ENCODE data around the gene KREMEN2. TPM values are rescaled to one million over a fixed set of nuclear protein-coding genes. Genes with fewer than 3 reads are reported as not detected.

KREMEN2 gene
- total RNA-seq, 2 donors from 2014 or later: 5.0 to 8.4 TPM

DNA sequence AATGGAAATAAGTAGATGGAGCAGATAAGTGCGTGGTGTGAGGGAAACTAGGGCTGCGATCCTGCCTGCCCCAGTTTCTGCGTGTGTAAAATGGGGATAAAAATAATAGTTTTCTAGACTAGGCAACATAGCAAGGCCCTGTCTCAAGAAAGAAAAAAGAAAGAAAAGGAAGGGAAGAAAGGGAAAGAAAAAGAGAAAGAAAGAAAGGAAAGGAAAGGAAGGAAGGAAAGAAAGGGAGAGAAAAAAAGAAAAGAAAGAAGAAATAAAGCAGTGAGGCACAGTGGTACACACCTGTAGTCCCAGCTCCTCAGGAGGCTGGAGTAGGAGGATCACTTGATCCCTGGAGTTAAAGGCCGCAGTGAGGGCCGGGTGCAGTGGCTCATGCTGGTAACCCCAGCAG lies 18.3 kb downstream of the KREMEN2 start:
- Mint-ChIP-seq H3K27me3 (ENCODE audit: insufficient read depth) (no peaks in the 10 kb centered on the region), H3K4me3 (peak overlapping the region; percentile 77), H3K36me3 (ENCODE audit: low read depth) (peaks cover 6% of the 10 kb centered on the region), H3K27ac (peak overlapping the region; percentile 93), H3K4me1 (peaks cover 25% of the 10 kb centered on the region), H3K9me3 (no peaks in the 10 kb centered on the region)
- Histone ChIP-seq H3K9ac (ENCODE audit: extremely low read depth, low read length, poor library complexity, severe bottlenecking) (no peak overlapping the region), H3K4me1 (ENCODE audit: control insufficient read depth, insufficient read depth, low read length) (peaks cover 3% of the 10 kb centered on the region), H3K4me3 (ENCODE audit: low read length) (no peak overlapping the region), H3K36me3 (ENCODE audit: control insufficient read depth, insufficient read depth, low read length) (peaks cover 7% of the 10 kb centered on the region), H3K9me3 (ENCODE audit: control insufficient read depth, low read length) (no peaks in the 10 kb centered on the region), H3K27me3 (ENCODE audit: control insufficient read depth, insufficient read depth, low read length, poor library complexity, severe bottlenecking) (no peaks in the 10 kb centered on the region), H3K27ac (ENCODE audit: low read depth, low read length) (no peak overlapping the region)
- 73 to 86% methylated on average over 5 of the region's 5 CpGs for WGBS, 2 experiments (ENCODE audit: insufficient coverage in 1 of 2, insufficient read length in 1 of 2)
- TF ChIP-seq, protein P1, sequence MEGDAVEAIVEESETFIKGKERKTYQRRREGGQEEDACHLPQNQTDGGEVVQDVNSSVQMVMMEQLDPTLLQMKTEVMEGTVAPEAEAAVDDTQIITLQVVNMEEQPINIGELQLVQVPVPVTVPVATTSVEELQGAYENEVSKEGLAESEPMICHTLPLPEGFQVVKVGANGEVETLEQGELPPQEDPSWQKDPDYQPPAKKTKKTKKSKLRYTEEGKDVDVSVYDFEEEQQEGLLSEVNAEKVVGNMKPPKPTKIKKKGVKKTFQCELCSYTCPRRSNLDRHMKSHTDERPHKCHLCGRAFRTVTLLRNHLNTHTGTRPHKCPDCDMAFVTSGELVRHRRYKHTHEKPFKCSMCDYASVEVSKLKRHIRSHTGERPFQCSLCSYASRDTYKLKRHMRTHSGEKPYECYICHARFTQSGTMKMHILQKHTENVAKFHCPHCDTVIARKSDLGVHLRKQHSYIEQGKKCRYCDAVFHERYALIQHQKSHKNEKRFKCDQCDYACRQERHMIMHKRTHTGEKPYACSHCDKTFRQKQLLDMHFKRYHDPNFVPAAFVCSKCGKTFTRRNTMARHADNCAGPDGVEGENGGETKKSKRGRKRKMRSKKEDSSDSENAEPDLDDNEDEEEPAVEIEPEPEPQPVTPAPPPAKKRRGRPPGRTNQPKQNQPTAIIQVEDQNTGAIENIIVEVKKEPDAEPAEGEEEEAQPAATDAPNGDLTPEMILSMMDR (conservative IDR thresholded peaks at IDR 0.05): no peak
- DNase-seq: no peak

DNA sequence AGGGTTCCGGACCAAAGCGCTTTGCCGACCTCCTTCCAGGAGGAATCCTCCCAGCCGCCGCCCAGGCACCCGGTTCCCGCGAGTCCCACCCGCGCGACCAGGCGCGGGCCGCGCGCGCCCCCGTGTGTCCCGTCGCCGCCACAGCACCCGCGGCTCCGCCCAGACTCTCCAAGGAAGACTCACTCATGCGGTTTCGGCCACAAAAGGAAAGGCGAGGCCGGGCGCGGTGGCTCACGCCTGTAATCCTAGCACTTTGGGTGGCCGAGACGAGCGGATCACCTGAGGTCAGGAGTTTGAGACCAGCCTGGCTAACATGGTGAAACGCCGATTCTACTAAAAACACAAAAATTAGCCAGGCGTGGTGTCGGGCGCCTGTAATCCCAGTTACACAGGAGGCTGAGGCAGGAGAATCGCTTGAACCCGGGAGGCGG lies 19.6 kb downstream of the KREMEN2 start:
- H3K27me3 ChIP-seq (ENCODE audit: control insufficient read depth, insufficient read depth, low read length, poor library complexity, severe bottlenecking): no peaks in the 10 kb centered on the region
- H3K4me1 ChIP-seq (ENCODE audit: control insufficient read depth, insufficient read depth, low read length): peaks cover 3% of the 10 kb centered on the region
- no peaks in the 10 kb centered on the region for H3K9me3 Mint-ChIP-seq
- 19 to 34% methylated on average over 21 to 42 of the region's 42 CpGs for WGBS, 2 experiments (ENCODE audit: insufficient coverage in 1 of 2, insufficient read length in 1 of 2)
- no peaks in the 10 kb centered on the region for H3K9me3 ChIP-seq (ENCODE audit: control insufficient read depth, low read length)
- peak; percentile 97 for DNase-seq
- H3K4me3 ChIP-seq (ENCODE audit: low read length): no peak overlapping the region
- H3K27ac ChIP-seq (ENCODE audit: low read depth, low read length): no peak overlapping the region
- H3K9ac ChIP-seq (ENCODE audit: extremely low read depth, low read length, poor library complexity, severe bottlenecking): no peak overlapping the region
- peak overlapping the region; percentile 34 for H3K4me3 Mint-ChIP-seq
- H3K27ac Mint-ChIP-seq: no peak overlapping the region
- peaks cover 26% of the 10 kb centered on the region for H3K4me1 Mint-ChIP-seq
- TF ChIP-seq, protein P1 (conservative IDR thresholded peaks at IDR 0.05): peak; percentile 95
- H3K27me3 Mint-ChIP-seq (ENCODE audit: insufficient read depth): no peaks in the 10 kb centered on the region
- peaks cover 2% of the 10 kb centered on the region for H3K36me3 Mint-ChIP-seq (ENCODE audit: low read depth)
- H3K36me3 ChIP-seq (ENCODE audit: control insufficient read depth, insufficient read depth, low read length): no peaks in the 10 kb centered on the region

DNA sequence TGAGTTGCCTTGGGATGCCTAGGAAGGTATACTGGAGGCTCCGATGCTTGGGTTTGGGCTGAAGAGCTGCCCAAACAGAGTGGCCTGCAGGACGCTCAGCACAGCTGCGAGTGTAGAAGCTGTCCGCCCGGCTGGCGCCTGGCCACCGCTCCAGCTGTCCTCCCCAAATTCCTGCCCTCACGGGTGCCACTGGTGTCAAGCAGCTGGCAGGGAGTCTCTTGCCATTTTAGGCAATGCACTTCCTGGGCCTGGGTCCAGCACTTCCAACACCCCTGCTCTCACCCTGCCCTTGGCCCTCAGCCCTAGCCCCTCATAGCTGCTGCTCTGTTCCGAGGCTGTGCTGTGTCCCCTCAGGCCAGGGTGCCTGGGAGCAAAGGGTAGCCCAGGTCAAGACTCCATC lies 21.4 kb downstream of the KREMEN2 start:
- H3K9ac ChIP-seq (ENCODE audit: extremely low read depth, low read length, poor library complexity, severe bottlenecking): no peak overlapping the region
- no peak overlapping the region for H3K4me3 ChIP-seq (ENCODE audit: low read length)
- H3K27me3 ChIP-seq (ENCODE audit: control insufficient read depth, insufficient read depth, low read length, poor library complexity, severe bottlenecking): no peaks in the 10 kb centered on the region
- H3K36me3 ChIP-seq (ENCODE audit: control insufficient read depth, insufficient read depth, low read length): no peaks in the 10 kb centered on the region
- Mint-ChIP-seq H3K4me1 (peaks cover 28% of the 10 kb centered on the region), H3K27me3 (ENCODE audit: insufficient read depth) (no peaks in the 10 kb centered on the region), H3K27ac (no peak overlapping the region), H3K36me3 (ENCODE audit: low read depth) (no peaks in the 10 kb centered on the region), H3K4me3 (no peak overlapping the region), H3K9me3 (no peaks in the 10 kb centered on the region)
- H3K9me3 ChIP-seq (ENCODE audit: control insufficient read depth, low read length): no peaks in the 10 kb centered on the region
- DNase-seq: no peak
- H3K4me1 ChIP-seq (ENCODE audit: control insufficient read depth, insufficient read depth, low read length): peaks cover 3% of the 10 kb centered on the region
- WGBS, 2 experiments (ENCODE audit: insufficient coverage in 1 of 2, insufficient read length in 1 of 2): 85 to 93% methylated on average over 2 to 9 of the region's 9 CpGs
- TF ChIP-seq, protein P1 (conservative IDR thresholded peaks at IDR 0.05): no peak
- H3K27ac ChIP-seq (ENCODE audit: low read depth, low read length): no peak overlapping the region
